GM19099 (cell line): ENCODE data around the gene PLTP.

Experiments
- POLR2A ChIP-seq: IDR thresholded peaks from 3 replicates; pipeline ENCODE4 v1.6.1; 2011; ENCODE audit warnings: low read depth; ENCODE audit not compliant: insufficient read length; ENCODE audit errors: extremely low read depth

Gene PLTP

GRCh38 chr20:45859916-45860315 lies 52.0 kb downstream of the PLTP start:
- no peak for TF ChIP-seq POLR2A

- TF ChIP-seq POLR2A, result peak; percentile 8
Measured at GRCh38 chr20:45857882-45858216, 54.1 kb downstream of the PLTP start.

GRCh38 chr20:45857114-45857881 lies 54.7 kb downstream of the PLTP start, which contains the start of the genes ACOT8 and ZSWIM3:
TSS of gene ACOT8 (minus strand) at chr20:45857392. CDS start at chr20:45857315, 77 bp downstream.
TSS of gene ZSWIM3 (plus strand) at chr20:45857614. CDS start at chr20:45857826, 212 bp downstream.
- peak; percentile 90 for TF ChIP-seq POLR2A

GRCh38 chr20:45853484-45853883 lies 58.5 kb downstream of the PLTP start:
- TF ChIP-seq POLR2A, result no peak

GRCh38 chr20:45852326-45852725 lies 59.6 kb downstream of the PLTP start:
- TF ChIP-seq POLR2A, result no peak

GRCh38 chr20:45851501-45851900 lies 60.5 kb downstream of the PLTP start:
- no peak for TF ChIP-seq POLR2A

GRCh38 chr20:45850926-45851325 lies 61.0 kb downstream of the PLTP start:
- no peak for TF ChIP-seq POLR2A

GRCh38 chr20:45850238-45850637 lies 61.7 kb downstream of the PLTP start:
- no peak for TF ChIP-seq POLR2A

GRCh38 chr20:45848969-45849582 lies 62.9 kb downstream of the PLTP start:
- TF ChIP-seq POLR2A, result no peak
